HG02884 (cell line): ENCODE data around the gene SPAST.
"Not testable (repeated sequence)": the region's sequence is repeated elsewhere in the genome, so short reads cannot be mapped to it uniquely, and the experiment has no call there.

Source experiments
- ATAC-seq: cut with Tn5 transposase; IDR thresholded peaks from one replicate; pipeline ENCODE4 v1.9.1; 2021; ENCODE audit warnings: mild to moderate bottlenecking, moderate library complexity; ENCODE audit not compliant: unreplicated experiment

Gene SPAST

DNA sequence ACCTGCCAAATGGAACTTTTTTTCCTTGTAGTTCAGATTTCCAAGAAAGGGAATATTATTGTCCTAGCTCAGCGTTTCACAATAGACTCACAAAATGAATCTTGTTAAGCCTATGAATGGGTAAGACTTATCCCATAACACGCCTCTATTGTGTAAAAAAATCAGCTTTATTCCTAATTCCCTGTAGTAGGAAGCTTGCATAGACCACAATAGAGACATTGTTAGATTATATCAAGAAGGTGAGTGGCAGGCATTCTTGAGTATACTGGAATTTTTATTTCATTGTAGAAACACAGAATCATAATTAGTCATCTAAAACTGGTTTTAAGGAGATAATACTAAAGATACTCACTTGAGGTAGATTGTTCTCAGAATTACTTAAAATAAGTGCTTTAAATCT, 55.8 kb downstream of the SPAST start:
- ATAC-seq: no peak

DNA sequence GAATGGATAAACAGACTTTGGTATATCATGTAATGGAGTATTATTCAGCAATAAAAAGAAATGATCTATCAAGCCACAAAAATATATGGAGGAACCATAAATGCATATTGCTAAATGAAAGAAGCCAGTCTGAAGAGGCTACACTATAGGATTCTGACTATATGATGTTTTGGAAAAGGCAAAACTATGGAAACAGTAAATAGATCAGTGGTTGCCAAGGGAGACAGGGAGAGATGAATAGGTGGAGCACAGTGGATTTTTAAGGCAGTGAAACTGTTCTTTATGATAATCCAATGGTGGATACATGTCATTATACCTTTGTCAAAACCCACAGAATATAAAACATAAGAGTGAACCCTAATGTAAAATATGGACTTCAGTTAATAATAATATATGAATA, 61.3 kb downstream of the SPAST start:
- no peak for ATAC-seq

DNA sequence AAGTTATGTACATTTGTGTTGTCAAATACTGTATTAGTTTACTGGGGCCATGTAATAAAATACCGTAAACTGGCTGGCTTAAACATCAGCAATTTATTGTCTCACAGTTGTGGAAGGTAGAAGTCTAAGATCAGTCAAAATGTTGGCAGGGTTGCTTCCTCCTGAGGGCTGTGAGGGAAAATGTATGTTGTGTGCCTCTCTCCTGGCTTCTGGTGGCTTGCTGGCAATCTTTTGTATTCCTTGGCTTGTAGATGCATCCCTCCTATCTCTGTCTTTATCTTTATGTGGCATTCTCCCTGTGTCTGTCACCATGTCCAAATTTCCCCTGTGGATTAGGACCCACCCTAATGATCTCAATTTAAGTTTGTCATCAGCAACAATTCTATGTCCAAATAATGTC, 65.3 kb downstream of the SPAST start:
- no peak for ATAC-seq

GRCh38 chr2:32129086-32129485, 65.7 kb downstream of the SPAST start:
- no peak for ATAC-seq

- no peak for ATAC-seq
These were observed 72.1 kb downstream of the SPAST start for GRCh38 chr2:32135409-32135808.

DNA sequence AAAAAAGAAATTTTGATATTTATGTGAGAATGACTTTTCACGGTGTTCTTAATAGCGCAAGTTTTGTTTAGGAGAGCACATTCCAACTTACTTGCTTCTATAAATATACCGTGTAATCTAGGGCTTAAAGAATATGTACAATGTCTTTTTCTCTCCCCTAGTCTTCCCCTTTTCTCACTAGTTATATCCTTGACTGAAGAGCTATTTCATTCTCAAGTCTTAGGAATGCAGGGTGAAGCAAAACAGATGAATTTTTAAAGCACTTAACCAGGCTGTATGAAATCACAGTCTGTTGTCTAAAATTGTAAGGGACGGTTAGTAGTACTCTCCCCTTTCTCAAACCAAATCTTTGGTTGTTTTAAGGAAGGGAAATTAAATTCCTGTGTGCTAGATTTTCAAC, 72.7 kb downstream of the SPAST start:
- no peak for ATAC-seq

GRCh38 chr2:32151544-32151943, 88.2 kb downstream of the SPAST start:
- ATAC-seq: not testable (repeated sequence)

GRCh38 chr2:32159678-32160077, 96.3 kb downstream of the SPAST start:
- no peak for ATAC-seq

DNA sequence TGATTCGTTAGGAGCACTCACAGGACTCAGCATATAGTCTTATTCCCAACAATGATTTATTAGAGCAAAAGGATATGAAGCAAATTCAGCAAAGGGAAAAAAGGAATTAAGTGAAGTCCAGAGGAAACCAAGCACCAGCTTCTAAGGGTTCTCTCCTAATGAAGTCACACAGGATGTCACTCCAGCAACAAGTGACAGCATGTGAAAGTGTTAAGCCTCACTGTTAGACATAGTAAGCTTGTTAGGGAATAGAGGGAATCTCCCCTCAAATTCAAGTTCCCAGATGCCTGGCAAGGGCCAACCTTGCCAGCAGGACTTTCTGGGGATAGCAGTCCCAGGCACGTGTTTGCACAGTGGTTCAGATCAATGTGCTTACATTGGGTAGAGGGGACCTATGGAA, 97.9 kb downstream of the SPAST start:
- no peak for ATAC-seq

DNA sequence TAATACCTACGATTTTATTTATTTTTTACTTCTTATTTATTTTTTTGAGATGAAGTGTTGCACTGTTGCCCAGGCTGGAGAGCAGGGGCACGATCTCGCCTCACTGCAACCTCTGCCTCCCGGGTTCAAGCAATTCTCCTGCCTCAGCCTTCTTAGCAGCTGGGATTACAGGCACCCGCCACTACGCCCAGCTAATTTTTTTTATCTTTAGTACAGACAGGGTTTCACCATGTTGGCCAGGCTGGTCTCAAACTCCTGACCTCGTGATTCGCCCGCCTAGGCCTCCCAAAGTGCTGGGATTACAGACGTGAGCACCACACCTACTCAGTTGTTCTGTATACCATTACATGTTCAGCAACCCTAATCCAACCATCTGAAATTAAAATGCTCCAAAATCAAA, 100.9 kb downstream of the SPAST start:
- not testable (repeated sequence) for ATAC-seq

GRCh38 chr2:32165027-32165347, 101.6 kb downstream of the SPAST start:
- peak; percentile 1 for ATAC-seq

- no peak for ATAC-seq
These were observed 102.8 kb downstream of the SPAST start for GRCh38 chr2:32166115-32166574.

GRCh38 chr2:32168513-32168912, 105.2 kb downstream of the SPAST start:
- ATAC-seq: peak; percentile 38

GRCh38 chr2:32172870-32173269, 109.5 kb downstream of the SPAST start:
- ATAC-seq: no peak

DNA sequence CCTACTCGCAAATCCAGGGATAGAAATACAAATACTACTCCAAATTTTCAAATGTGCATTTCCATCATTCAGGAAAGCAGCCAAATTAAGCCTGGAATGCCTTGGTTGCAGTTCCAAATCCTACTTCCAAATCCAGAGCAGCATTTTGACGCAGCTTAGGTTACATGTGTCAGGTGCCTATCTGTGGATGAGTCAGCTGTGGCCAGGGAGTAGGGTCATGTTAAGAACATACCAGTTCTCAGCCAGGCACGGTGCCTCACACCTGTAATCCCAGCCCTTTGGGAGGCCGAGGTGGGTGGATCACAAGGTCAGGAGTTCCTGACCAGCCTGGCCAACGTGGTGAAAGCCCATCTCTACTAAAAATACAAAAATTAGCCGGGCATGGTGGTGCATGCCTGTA, 119.3 kb downstream of the SPAST start:
- no peak for ATAC-seq

DNA sequence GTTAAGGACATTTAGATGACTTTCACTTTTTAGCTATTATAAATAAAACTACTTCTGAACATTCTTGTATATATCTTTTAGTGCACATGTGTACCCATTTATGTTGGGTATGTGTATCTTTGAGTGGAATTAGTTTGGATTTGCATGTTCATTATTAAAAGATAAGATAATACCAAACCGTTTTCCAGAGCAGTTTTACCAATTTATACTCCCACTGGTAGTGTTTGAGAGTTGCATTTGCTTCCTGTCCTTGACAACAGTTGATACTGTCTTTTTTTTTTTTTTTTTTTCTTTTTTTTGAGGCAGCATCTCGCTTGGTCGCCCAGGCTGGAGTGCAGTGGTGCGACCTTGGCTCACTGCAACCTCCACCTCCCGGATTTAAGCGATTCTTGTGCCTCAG, 125.7 kb downstream of the SPAST start:
- ATAC-seq: peak; percentile 5

DNA sequence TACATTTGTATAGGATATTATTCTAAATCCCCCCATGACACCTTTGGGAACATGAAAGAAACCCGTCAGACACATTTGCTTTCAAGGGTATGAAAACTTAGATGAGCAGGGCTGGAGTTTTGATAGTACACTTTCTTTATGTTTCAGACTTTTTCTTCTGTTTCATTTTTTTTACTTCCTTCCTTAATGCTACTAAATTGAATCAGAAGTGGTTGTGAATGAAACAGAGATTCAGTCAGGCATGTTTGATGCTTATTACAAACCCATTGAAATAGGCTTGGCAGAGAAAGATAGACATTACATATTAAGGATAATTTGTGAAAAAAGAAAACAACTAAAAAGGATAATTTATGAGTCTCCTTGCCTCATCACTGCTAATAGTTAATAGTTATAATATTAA, 129.1 kb downstream of the SPAST start:
- no peak for ATAC-seq

DNA sequence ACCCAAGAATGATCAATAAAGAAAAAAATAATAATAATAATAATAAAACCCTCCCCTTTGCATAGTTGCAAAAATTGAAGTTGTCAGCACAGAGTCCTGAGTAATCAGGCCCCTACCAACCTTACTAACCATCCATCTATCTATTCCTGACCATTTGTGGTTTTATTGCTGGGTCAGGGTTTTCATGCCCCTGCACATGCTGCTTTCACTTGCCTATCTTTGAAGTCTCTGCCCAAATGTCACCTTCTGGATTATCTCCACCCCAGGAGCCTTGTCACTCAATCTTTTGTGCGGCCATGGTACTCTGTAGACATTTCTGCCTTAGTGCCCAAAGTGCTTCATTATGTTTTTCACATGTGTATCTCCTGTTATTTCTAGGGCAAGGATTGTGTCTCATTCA, 137.5 kb downstream of the SPAST start:
- ATAC-seq: no peak

GRCh38 chr2:32203428-32203827, 140.1 kb downstream of the SPAST start:
- ATAC-seq: not testable (repeated sequence)
